GM18505 (cell line): ENCODE measurements around the gene SLC7A4.

Experiments used
- ATAC-seq: cut with Tn5 transposase; IDR thresholded peaks from one replicate; pipeline ENCODE4 v1.9.1; 2021; ENCODE audit not compliant: unreplicated experiment
- POLR2A ChIP-seq: IDR thresholded peaks from 4 replicates; pipeline ENCODE4 v1.6.1; 2011; ENCODE audit warnings: borderline replicate concordance; ENCODE audit not compliant: insufficient read depth, insufficient read length; ENCODE audit errors: extremely low read depth

Gene SLC7A4

GRCh38 chr22:20981787-20982562, 50.4 kb downstream of the SLC7A4 start, which contains the start of gene LZTR1:
LZTR1 (plus strand) TSS chr22:20982297; CDS start chr22:20982372, 75 bp downstream.
- ATAC-seq: peak; percentile 63
- peak; percentile 97 for TF ChIP-seq POLR2A

- TF ChIP-seq POLR2A: no peak
- ATAC-seq: no peak
Observed at GRCh38 chr22:20980938-20981722, 51.2 kb downstream of the SLC7A4 start.

GRCh38 chr22:20980523-20980922, 51.8 kb downstream of the SLC7A4 start:
- ATAC-seq: no peak
- no peak for TF ChIP-seq POLR2A

GRCh38 chr22:20979940-20980453, 52.4 kb downstream of the SLC7A4 start:
- TF ChIP-seq POLR2A: no peak

GRCh38 chr22:20979243-20979809, 53.0 kb downstream of the SLC7A4 start:
- TF ChIP-seq POLR2A: no peak
- no peak for ATAC-seq

More at GRCh38 chr22:20979940-20980453, 52.4 kb downstream of the SLC7A4 start:
- no peak for ATAC-seq
